HepG2 (cell line): ENCODE measurements around the gene P2RX7. TPM values are rescaled to one million over a fixed set of nuclear protein-coding genes. Genes with fewer than 3 reads are reported as not detected.

Source experiments
- HOXA3 ChIP-seq: sonication (generic); formaldehyde crosslinking; IDR thresholded peaks from 2 replicates; pipeline ENCODE4 v1.5.0; 2020; ENCODE audit warnings: missing genetic modification reagents
- KLF15 ChIP-seq: sonication (generic); formaldehyde crosslinking; IDR thresholded peaks from 2 replicates; pipeline ENCODE4 v1.8.1; 2023; ENCODE audit warnings: borderline replicate concordance, mild to moderate bottlenecking, inconsistent platforms, missing genetic modification reagents, mixed read lengths
- MED1 ChIP-seq: sonication (generic); formaldehyde crosslinking; IDR thresholded peaks from 2 replicates; pipeline ENCODE4 v1.4.0; 2020; ENCODE audit warnings: missing genetic modification reagents
- NCOA5 ChIP-seq: sonication (generic); formaldehyde crosslinking; IDR thresholded peaks from 2 replicates; pipeline ENCODE4 v1.4.0; 2020; ENCODE audit warnings: missing genetic modification reagents
- NFKBIZ ChIP-seq: IDR thresholded peaks from 2 replicates; pipeline ENCODE4 v1.6.1; 2018; ENCODE audit warnings: missing genetic modification reagents, missing compliant biosample characterization
- RARA ChIP-seq: IDR thresholded peaks from 2 replicates; pipeline ENCODE4 v1.6.1; 2016; ENCODE audit warnings: missing genetic modification reagents, missing compliant biosample characterization
- USF2 ChIP-seq, 2 experiments: sonication (generic) in 1 of 2; formaldehyde crosslinking in 1 of 2; IDR thresholded peaks; 2 replicates each; pipeline versions ENCODE4 v1.5.1 to v1.6.1; 2011 to 2020; ENCODE audit warnings: borderline replicate concordance in 1 of 2, low read depth in 1 of 2, low read length in 1 of 2, mild to moderate bottlenecking in 1 of 2, missing genetic modification reagents in 1 of 2, moderate library complexity in 1 of 2
- ZSCAN12 ChIP-seq: sonication (generic); formaldehyde crosslinking; IDR thresholded peaks from 2 replicates; pipeline ENCODE4 v1.9.0; 2021; ENCODE audit warnings: mild to moderate bottlenecking, missing genetic modification reagents
- polyA plus RNA-seq, 8 experiments: library from polyadenylated mRNA; depleted of rRNA in 3 of 8; stranded (reverse) in 7 of 8; unstranded in 1 of 8; fragments of >200 nt; fragmentation: Illumina TruSeq in 4 of 8; extraction: Trizol in 4 of 8; gene quantifications; 2 replicates each; pipeline versions ENCODE4 v1.2.1 to v1.2.3, GENCODE V29; 2011 to 2016; ENCODE audit warnings: low read depth in 4 of 8, missing spikeins in 1 of 8, mixed read lengths in 1 of 8; ENCODE audit not compliant: insufficient read depth in 1 of 8
- total RNA-seq, 5 experiments: library from RNA; depleted of rRNA; stranded (reverse); fragments of >200 nt; fragmentation: Illumina TruSeq; extraction: Trizol; gene quantifications; 2 replicates each; pipeline ENCODE4 v1.2.3, GENCODE V29; 2016; ENCODE audit warnings: low read depth in 1 of 5
- TF ChIP-seq, protein P1 (sequence below): sonication (generic); formaldehyde crosslinking; IDR thresholded peaks from 2 replicates; pipeline ENCODE4 v1.8.1; 2023; ENCODE audit warnings: missing genetic modification reagents, mild to moderate bottlenecking, borderline replicate concordance
- TF ChIP-seq, protein P2 (sequence below): IDR thresholded peaks from 2 replicates; pipeline ENCODE4 v1.6.1; 2016; ENCODE audit warnings: control low read depth
- TF ChIP-seq, protein P3 (sequence below): sonication (generic); formaldehyde crosslinking; IDR thresholded peaks from 2 replicates; pipeline ENCODE4 v1.4.0; 2020; ENCODE audit warnings: missing genetic modification reagents
- TF ChIP-seq, protein P4 (sequence below): sonication (generic); formaldehyde crosslinking; IDR thresholded peaks from 2 replicates; pipeline ENCODE4 v1.4.0; 2020; ENCODE audit warnings: missing genetic modification reagents
- TF ChIP-seq, protein P5 (sequence below): sonication (generic); formaldehyde crosslinking; conservative IDR thresholded peaks from 2 replicates; pipeline ENCODE4 v1.4.0; 2020; ENCODE audit warnings: mild to moderate bottlenecking, missing genetic modification reagents, moderate library complexity

The P2RX7 gene
- total and polyA plus RNA-seq, 2 of the 13 experiments (the other 11 are each of a cell fraction or from before 2014, with no cell fraction given), result 0.13 to 0.73 TPM

- TF ChIP-seq NFKBIZ (CRISPR knock-in tag), result 0 out of 2 replicates have a peak, but pooled peaks have one; percentile 30
- TF ChIP-seq, protein P1, sequence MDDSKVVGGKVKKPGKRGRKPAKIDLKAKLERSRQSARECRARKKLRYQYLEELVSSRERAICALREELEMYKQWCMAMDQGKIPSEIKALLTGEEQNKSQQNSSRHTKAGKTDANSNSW (CRISPR knock-in tag), result no peak
- peak; percentile 59 for TF ChIP-seq RARA (CRISPR knock-in tag)
- 0 out of 2 replicates have a peak, but pooled peaks have one; percentile 21 for TF ChIP-seq MED1
- TF ChIP-seq, protein P2, sequence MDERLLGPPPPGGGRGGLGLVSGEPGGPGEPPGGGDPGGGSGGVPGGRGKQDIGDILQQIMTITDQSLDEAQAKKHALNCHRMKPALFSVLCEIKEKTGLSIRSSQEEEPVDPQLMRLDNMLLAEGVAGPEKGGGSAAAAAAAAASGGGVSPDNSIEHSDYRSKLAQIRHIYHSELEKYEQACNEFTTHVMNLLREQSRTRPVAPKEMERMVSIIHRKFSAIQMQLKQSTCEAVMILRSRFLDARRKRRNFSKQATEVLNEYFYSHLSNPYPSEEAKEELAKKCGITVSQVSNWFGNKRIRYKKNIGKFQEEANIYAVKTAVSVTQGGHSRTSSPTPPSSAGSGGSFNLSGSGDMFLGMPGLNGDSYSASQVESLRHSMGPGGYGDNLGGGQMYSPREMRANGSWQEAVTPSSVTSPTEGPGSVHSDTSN, result peak; percentile 73
- no peak for TF ChIP-seq KLF15 (CRISPR knock-in tag)
- TF ChIP-seq, protein P3, sequence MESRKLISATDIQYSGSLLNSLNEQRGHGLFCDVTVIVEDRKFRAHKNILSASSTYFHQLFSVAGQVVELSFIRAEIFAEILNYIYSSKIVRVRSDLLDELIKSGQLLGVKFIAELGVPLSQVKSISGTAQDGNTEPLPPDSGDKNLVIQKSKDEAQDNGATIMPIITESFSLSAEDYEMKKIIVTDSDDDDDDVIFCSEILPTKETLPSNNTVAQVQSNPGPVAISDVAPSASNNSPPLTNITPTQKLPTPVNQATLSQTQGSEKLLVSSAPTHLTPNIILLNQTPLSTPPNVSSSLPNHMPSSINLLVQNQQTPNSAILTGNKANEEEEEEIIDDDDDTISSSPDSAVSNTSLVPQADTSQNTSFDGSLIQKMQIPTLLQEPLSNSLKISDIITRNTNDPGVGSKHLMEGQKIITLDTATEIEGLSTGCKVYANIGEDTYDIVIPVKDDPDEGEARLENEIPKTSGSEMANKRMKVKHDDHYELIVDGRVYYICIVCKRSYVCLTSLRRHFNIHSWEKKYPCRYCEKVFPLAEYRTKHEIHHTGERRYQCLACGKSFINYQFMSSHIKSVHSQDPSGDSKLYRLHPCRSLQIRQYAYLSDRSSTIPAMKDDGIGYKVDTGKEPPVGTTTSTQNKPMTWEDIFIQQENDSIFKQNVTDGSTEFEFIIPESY (CRISPR knock-in tag), result peak; percentile 44; the same call in 1 of the 2 replicates
- TF ChIP-seq HOXA3 (CRISPR knock-in tag), result 0 out of 2 replicates have a peak, but pooled peaks have one; percentile 20
- no peak for TF ChIP-seq NCOA5
- TF ChIP-seq, protein P4, sequence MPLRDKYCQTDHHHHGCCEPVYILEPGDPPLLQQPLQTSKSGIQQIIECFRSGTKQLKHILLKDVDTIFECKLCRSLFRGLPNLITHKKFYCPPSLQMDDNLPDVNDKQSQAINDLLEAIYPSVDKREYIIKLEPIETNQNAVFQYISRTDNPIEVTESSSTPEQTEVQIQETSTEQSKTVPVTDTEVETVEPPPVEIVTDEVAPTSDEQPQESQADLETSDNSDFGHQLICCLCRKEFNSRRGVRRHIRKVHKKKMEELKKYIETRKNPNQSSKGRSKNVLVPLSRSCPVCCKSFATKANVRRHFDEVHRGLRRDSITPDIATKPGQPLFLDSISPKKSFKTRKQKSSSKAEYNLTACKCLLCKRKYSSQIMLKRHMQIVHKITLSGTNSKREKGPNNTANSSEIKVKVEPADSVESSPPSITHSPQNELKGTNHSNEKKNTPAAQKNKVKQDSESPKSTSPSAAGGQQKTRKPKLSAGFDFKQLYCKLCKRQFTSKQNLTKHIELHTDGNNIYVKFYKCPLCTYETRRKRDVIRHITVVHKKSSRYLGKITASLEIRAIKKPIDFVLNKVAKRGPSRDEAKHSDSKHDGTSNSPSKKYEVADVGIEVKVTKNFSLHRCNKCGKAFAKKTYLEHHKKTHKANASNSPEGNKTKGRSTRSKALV, result no peak
- TF ChIP-seq USF2 (IDR thresholded peaks at IDR 0.05; ENCODE audit: low read depth, low read length), result no peak
- TF ChIP-seq USF2 (CRISPR knock-in tag; IDR thresholded peaks at IDR 0.05; ENCODE audit: borderline replicate concordance), result no peak
- no peak for TF ChIP-seq ZSCAN12 (CRISPR knock-in tag)
- TF ChIP-seq, protein P5, sequence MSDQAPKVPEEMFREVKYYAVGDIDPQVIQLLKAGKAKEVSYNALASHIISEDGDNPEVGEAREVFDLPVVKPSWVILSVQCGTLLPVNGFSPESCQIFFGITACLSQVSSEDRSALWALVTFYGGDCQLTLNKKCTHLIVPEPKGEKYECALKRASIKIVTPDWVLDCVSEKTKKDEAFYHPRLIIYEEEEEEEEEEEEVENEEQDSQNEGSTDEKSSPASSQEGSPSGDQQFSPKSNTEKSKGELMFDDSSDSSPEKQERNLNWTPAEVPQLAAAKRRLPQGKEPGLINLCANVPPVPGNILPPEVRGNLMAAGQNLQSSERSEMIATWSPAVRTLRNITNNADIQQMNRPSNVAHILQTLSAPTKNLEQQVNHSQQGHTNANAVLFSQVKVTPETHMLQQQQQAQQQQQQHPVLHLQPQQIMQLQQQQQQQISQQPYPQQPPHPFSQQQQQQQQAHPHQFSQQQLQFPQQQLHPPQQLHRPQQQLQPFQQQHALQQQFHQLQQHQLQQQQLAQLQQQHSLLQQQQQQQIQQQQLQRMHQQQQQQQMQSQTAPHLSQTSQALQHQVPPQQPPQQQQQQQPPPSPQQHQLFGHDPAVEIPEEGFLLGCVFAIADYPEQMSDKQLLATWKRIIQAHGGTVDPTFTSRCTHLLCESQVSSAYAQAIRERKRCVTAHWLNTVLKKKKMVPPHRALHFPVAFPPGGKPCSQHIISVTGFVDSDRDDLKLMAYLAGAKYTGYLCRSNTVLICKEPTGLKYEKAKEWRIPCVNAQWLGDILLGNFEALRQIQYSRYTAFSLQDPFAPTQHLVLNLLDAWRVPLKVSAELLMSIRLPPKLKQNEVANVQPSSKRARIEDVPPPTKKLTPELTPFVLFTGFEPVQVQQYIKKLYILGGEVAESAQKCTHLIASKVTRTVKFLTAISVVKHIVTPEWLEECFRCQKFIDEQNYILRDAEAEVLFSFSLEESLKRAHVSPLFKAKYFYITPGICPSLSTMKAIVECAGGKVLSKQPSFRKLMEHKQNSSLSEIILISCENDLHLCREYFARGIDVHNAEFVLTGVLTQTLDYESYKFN (CRISPR knock-in tag), result 0 out of 2 replicates have a peak, but pooled peaks have one; percentile 20
These were observed 84.4 kb downstream of the P2RX7 start (continued) for GRCh38 chr12:121217063-121217462.
